Stimulated activated CD4-positive, alpha-beta T cell treated with anti-CD3 and anti-CD28 coated beads, Interleukin-2, amount 100 ng/mL, for 24 hours (primary cell): ENCODE measurements around the gene GID8.

Experiments used
- DNase-seq, 2 donors: peaks; one replicate each; pipeline ENCODE4 v3.0.0-alpha.2; 2020

The GID8 gene

DNA sequence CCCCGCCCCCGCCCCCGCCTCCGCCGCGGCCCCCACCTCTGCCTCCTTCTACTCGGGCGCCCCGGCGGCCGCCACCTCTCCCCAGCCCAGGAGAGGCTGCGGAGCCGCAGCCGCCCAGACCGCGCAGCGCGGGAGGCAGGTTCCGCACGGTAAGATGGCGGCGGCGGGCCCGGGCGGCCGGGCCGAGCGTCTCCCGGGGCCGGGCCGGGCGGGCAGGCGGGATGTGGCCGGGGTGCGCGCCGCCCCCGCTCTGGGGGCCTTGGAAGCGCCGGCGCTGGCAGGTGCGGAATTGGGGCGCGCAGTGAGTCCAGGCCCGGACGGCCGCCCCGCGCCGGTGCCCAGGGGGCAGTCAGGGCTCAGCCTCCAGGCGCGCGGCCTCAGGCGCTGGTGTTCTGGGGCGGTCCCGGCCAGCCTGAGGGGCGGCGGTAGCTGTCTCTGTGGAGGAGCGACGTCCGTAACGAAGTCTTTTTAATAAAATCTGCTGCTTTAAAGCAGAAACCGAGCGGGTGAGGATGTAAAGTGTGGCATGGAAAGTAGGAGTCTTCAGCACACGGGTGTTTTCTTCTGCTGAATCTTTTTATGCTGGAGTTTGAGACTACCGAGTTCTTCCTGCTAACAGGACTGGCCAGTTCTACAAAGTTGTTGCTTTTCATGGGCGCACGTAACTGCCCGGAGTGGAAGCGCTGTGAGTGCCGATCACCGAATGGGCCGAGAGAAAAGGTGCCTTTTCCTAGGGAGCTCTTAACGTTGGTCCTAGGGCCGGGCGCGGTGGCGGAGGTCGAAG, at the start of gene GID8:
Gene GID8, plus strand, starts transcription at position 43 of the 784 bp plus-strand sequence. CDS start 3,356 bp downstream, outside the sequence.
- DNase-seq, result peak; percentile 54 to 58

DNA sequence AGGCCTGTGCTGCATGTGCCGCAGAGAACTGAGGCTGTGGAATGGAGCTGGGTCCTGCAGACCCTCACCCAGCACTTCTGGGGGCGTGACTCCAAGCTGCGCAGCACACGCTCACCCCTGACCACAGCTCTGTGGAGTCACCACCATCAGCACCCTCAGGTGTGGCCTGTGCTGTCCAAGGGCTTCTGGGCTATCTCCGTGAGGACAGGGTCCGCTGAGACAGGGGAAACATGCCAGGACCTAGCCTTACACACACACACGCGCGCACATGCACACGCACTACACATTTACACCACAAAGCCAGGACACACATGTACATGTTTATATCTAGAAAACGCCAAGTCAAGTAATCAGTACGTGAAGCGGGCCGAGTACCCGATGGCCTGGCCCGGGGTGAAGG, 49.5 kb upstream of the GID8 start:
- DNase-seq, result no peak

DNA sequence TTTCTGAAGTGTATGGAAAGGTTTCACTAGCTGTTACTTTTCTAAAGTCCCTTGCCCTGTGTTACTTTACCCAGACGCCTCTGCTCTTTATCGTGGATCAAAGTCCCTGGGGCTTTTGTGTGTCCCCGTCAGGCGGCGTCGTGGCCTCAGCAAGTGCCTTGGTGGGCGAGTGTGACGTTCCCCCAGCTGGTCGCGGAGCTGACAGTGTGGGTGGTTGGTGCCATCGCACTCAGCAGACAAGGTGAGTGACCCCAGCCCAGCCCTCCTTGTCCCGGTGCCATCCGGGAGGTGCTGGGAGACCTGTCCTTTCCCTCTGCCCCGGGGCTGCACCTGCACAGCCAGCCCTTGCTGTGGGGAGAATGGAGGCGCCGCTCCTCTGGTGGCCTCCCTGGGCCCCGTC, 49.0 kb upstream of the GID8 start:
- no peak for DNase-seq

DNA sequence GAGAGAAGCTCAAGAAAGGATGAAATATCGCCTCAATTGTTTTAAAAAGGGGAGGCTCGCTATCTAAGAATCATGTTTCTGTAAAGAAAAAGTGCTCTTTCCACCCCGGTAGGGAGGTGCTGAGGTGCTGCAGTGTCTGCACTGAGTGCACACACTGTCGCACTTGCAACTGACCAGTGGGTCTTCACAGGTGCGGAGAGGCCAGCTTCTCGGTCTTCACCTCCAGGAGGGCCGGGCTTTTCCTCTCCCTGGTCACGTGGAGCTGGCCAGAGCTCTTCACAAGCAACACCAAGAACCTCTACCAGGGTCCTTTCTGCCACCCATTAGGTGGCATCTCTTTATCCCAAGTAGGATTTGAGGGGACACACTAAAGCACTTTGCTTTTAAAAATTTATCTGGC, 48.5 kb upstream of the GID8 start:
- no peak for DNase-seq

DNA sequence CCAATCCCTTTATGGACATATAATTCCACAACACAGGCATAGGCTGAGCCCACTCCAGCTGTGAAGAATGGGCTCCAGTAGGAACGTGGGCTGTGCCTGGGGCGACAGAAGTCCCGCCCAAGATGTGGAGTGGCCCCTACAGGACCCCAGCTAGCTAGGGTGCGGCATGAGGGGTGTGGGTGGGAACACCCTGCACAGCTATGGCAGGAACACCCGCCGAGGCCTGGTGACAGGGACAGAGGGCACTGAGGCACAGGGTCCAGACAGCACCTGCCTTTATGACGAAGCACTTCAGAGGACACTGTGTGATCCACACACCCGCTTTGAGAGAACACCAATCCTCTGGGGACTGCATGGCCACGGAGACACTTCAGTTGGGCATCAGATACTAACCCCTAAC, 48.1 kb upstream of the GID8 start:
- DNase-seq, result no peak

DNA sequence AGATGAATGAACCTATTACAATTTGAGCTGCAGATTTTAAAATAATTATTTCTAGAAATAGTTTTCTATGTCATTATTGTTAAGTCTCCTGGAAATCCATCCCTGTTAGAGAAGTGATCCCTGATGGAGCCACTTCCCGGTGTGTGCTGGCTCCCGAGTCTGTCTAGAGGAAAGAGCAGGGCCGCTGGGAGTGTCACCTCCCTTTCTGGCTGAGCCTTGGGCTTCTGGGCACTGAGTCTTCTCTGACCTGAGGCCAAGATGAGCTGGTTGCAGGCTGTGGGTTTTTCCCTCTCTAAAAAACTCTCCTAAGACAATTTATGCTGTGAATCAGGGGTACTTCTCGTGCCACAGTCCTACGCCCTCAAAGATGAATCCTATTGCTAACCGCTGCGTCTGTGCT, 47.5 kb upstream of the GID8 start:
- no peak for DNase-seq

DNA sequence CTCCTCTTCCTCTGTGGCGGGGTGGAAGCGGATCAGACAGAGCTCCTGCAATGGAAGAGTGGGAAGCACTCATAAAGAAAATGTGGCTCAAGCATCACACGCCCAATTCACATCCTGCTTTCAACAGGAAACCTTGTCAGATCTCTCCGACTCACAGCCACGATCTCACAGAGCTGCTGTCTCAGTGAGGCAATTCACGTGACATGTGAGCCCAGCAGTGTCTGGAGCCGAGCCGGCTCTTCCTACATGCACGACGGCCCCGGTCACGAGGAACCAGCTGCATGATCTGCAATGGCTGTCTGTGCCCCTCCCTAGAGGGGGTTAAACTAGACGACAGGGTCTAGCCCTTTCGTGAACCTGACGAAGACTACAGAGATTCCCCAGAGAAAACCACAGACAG, 46.8 kb upstream of the GID8 start:
- peak in 1 of 2 donors; percentile 32 for DNase-seq

DNA sequence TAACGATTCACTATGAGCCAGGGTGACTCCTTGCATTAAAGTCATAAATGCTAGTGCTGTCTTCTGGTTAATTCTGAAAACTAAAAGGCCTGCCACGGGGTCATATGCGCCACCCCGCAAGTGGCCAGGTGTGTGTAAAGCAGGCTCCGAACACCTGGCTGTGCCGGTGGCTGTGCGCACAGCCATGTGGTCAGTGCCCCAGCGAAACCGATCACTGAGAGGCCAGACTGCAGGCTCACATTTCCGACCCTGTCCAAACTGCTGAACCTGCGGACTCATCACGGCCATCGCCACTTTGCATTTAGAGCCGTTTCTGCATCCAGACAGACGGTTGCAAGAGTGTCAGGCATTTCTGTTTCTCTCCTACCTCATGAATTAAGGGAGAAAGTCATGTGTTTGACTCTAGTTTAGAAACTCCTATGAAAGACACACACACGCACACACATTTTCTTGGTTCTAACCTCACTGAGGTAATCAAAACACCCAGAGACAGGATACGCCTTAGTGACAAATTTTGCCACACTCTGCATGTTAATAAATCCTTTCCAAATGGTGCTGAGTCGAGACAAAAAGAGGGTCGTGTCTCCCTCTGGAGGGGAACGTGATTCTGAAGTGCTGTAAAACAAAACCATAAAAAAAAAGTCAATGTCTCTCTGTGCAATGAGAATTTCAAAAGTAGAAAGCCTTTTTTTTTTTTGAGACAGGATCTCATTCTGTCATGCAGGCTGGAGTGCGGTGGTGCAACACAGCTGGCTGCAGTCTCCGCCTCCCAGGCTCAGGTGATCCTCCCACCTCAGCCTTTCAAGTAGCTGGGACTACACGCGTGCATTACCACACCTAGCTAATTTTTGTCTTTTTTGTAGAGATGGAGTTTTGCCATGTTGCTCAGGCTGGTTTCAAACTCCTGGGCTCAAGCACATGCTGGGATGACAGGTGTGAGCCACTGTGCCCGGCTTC, 45.3 kb upstream of the GID8 start:
- no peak for DNase-seq

DNA sequence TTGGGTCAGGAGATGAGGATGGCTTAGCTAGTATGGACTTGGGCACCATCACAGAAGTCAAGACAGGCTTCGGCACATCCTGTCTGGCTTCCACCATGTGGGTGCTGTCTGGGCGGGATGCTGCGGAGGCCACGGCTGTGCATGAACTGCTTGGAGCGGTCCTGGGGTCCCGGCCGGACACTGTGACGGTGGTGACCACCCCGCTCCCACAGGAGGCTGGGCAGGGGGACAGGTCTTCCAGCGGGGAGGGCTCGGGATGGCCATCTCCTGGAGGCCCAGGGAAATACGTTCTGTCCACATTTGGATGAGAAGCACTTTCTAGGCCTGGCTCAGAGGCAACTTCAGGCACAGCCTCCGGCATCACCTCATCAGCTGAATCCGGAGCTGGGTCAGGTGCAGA, 44.2 kb upstream of the GID8 start:
- DNase-seq, result no peak

DNA sequence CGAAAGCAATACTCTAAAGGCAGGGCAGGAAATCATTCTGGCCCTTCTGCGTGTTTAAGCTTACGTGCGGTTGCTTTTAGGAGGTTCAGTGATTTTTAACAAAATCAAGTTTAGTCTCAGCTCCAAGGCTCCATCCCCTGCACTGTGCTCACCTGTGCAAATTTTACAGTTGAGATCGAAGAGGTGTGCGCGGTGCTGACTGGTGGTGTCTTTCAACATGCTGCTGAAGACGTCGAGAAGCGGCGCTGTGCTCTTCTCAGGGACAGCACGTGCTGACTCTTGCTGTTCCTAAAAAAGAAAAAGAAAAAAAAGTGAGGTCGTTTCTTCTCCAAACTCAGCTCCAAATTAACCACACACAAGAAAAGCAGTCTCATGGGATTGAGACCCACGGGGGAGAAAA, 43.7 kb upstream of the GID8 start:
- no peak for DNase-seq

DNA sequence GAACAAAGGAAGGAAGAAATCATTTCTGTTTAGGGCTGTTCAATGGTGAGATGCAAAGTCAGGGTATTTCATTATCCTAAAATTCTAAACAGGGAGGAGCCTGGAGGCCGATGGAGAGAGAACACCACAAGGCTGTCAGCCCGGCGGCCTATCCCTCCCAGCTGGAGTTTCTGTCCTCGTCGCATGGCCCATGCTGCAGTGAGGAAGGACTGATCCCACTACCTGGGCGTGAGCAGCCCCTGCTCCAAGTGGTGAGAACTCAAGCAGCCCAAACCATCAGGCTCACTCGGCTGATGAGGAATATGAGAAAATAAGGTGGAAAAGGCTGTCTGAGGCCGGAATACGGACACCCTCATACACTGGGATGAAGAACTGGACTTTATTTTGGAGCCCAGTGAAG, 42.4 kb upstream of the GID8 start:
- no peak for DNase-seq

DNA sequence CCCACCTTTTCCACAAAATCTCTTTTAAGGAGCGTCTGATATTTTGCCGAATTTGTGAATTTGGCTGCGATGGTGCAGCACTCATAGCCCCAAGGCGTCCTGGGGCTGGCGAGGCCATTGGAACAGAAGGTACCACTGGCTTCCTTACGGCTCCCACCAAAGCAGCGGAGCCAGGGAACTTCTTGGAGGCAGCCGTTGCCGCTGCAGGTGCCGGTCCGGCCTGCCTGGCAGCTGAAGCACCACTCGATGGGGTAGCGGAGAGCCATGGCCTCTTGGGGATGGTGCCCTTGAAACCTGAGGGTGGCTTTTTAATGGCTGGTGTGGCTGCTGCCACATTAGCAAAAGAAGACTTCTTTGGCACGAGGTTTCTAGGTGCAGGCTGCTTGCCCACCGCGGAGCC, 41.4 kb upstream of the GID8 start:
- no peak for DNase-seq

DNA sequence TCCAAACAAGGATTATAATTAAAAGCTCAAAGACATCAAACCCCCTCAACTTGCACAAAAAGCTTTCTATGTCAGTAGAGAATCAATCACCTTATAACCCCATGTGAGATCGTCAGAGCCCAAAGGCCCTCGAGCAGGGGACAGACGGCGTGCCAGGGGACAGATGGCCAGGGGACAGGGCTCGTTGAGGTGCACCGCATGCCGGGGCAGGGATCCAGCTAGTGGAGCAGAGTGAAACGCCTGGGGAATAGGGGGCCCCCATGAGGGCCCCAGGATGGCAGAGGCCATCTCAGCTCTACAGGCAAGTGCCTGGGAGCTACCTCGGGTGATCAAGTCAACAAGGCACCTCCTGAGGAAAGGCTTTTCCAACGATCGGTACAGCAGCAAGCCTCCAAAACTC, 40.3 kb upstream of the GID8 start:
- no peak for DNase-seq

DNA sequence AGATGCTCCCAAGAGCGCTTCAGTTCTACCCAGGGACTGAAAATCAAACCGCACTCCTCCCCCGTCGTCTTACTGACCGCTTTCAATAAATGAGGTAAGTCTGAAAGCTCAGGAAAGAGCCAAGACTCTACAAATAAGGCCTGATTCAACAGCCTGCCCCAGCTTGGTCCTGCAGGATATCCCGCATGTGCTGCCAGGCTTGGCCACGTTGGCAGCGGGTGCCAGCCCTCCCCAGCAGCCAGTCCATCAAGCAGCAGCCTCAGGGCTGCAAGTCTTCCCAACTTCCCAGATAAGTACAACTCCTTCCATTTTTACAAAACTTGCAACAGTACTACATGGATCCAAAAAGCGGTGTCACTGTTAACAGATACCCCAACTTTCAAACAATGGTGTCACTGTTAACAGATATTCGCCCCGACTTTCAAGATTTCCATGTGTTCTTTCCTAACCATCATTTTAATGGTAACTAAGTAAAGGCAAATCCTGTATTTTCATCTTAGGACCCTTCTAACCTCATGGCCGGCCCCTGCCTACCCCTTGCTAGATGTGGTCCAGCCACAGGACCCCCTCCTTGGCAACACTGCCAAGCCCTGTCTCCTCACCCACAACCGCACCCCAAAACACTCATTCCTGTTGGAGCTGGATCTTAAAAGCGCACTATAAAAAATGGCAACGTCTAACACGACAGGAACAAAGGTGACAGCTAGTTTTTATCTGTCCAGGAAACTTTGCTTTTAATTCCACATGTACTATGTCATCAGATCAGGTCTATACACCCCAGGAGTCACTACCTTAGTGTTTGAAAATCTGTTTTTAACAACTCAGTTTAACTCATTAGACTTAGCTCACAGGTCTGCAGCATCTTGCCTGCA, 39.6 kb upstream of the GID8 start:
- DNase-seq, result no peak

DNA sequence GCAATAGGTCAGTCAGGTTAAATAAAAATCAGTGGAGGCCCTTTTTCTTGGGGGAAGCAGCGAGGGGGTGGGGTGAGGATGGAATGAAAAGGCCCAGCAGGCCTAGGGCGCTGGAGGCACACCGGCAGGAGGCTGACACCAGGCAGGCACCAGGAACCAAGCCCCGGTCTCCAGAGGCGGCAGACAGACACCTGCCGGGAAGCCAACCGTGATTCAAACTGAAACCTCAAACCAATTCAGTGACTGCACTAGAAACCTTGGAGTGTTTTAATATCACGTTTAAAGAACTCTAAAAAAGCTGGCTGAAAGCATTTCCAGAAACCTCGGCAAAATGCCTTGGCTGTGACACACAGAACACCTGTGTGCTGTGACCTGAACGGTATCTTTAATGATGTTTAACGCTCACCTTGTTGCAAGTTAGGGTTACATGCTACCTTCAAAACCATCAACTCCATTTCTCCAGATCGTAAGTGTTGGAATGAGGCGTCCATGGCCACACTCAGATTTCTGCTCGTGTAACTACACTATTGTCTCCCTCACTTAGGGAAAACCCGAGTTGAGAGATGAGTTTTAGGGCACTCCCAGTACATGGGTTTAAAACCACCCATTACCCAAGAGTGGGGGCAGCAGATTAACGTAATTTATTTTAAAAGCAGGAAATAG, 38.8 kb upstream of the GID8 start:
- peak in 1 of 2 donors; percentile 55 for DNase-seq

DNA sequence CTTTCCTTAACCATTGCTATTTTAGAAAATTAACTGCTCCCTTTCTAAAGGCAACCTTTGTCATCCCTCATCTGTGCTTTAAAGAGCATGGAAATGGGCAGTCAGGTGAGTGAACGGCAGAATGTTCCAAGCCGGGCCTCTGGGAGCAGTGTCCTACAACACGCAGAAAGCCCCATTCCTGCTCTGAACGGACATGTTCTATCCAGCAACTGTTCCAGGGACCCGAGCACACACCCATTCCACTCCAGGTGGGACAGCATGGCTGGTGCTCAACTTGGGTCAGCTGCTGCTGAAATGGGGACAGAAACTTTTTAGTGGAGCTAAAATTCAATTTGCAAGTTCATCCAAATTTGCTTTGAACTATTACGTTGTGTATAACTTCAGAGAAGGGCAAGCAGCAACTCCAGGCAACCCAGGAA, 38.3 kb upstream of the GID8 start:
- no peak for DNase-seq

DNA sequence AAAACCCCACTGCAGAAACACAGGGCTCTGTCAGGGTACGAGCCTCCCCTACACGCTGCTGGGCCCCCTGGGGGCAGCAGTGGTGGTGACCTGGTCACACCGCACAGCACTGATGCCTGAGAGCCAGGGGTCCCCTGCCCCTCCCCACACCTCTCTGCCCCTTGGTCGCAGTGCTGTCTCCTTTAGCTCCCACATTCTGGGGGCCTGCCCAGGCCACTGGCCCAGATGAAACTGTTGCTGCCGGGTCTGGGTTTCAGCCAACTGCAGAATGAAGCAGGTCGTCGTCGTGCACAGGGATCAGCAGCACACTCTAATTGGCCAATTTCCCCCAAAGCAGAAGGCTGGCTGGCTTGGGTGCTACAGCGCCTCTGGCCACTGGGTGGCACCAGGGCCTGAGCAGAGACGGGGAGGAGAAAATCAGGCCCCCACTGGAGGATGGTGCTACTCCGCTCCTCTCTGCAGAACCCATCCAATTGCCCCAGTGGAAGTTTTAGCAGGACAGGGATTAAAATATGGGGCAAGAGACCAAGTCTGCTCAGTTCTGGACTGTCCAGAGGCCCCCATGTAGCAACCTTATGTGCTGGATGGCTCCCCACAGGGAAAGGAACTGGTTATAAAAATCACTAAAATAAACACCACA, 37.8 kb upstream of the GID8 start:
- DNase-seq, result peak; percentile 73 to 76

DNA sequence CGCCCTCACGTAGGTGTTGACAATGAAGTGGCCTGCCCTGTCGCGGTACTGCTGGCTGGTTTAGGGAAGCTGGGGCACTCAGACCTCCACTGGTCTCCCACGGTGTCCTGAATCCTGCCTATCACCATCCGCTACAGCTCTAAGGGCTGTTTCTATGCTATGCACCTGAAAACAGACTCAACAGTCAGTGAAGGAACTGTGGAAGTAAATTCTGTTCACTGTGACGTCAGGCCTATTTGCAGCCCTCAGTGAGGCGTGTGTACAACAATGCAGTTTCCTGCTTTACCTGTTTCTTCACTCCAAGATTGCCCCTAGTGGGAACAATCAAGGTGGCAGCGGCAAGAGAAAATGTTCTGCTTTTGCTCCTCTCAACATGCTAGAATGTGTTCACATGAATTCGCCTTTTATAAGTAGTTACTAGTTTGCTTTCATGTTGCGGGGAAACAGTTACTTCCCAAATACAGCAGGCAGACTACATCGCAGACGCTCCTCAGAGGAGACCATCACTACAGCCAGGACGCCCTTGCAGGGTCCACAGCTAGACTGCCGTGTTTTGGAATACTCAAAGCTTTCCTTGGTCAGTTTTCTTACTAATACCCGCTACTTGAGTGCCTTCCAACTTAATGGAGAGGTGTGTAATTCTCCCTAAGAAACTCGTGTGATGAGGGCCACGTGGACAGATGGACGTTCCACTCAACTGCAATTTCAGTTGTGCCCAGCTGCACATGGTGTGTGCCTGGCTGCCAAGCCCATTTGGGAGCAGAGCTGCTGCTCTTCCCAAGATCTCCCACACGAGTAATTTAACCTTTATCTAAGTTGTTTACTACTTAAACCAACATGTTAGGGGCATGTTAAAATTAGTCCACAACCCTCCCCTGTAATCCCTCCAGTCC, 37.0 kb upstream of the GID8 start:
- no peak for DNase-seq

DNA sequence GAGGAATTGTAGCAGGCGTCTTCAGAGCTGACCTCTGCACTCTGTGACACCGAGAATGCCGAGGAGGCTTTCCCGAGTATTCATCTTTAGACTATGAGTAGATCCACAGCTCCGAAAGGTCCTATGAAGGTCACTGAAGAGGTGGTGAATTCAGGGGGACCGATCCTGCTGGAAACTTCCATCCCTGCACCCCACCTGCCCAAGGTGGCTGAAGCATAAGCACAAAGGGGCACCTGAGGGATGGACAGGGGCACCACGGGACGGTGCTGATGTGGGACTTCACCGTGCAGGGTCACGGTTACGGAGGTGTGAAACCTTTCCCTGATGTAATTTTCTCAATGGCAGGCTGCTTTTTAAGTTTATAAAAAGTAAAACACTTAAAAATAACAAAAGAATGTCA, 36.1 kb upstream of the GID8 start:
- no peak for DNase-seq

DNA sequence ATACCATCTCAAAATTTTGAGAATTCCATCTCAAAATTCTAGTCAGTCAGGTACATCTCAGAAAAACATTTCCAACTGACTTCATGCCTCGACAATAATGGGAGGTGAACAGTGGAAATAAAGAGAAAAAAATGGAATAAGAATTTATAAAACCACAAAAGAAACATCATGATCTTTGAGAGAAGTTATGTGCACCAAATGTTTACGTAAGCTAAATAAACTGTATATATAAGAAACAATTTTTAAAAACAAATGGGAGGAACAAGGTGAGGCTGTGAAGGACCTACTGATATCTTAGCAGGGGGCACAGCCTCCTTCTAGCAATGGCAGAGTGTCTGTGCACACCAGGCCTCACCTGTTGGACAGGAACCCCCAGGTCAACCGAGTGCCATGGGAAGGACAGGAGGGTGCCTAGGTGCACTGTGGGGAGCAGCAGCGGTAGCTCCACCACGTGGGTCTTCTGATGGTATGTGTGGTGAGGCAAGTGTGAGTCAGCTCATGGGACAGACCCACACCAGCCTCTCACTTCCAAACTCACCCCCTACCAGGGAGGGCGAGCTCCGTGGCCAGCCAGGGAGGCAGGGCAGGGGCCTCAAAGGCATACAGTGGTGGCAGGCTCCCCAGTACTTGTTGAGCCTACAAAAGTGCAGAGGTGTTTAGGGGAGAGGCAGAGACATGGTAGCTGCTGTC, 34.9 kb upstream of the GID8 start:
- peak in 1 of 2 donors; percentile 18 for DNase-seq
